SJSA1 (cell line): ENCODE data around the gene NAA60. TPM values are rescaled to one million over a fixed set of nuclear protein-coding genes. Genes with fewer than 3 reads are reported as not detected.
"Not testable (repeated sequence)": the region's sequence is repeated elsewhere in the genome, so short reads cannot be mapped to it uniquely, and the experiment has no call there.

Experiments
- DNase-seq, 2 experiments: peaks; one replicate each; pipeline ENCODE4 v3.0.0-alpha.2; 2015 to 2020; ENCODE audit warnings: low spot score in 2 of 2, low read depth in 1 of 2
- H3K27ac ChIP-seq: fragments of 250-450 bp; sonication (Bioruptor Pico); 2 replicates; pipeline ENCODE4 v1.5.1; 2020; ENCODE audit warnings: mild to moderate bottlenecking, moderate library complexity
- H3K27me3 ChIP-seq: fragments of 250-450 bp; sonication (Bioruptor Pico); replicated peaks from 2 replicates; pipeline ENCODE4 v1.5.1; 2020; ENCODE audit warnings: mild to moderate bottlenecking, moderate library complexity
- H3K36me3 ChIP-seq: fragments of 250-450 bp; sonication (Bioruptor Pico); 2 replicates; pipeline ENCODE4 v1.5.1; 2020; ENCODE audit warnings: mild to moderate bottlenecking
- H3K4me1 ChIP-seq: fragments of 250-450 bp; sonication (Bioruptor Pico); replicated peaks from 2 replicates; pipeline ENCODE4 v1.6.1; 2021; ENCODE audit warnings: mild to moderate bottlenecking
- H3K4me3 ChIP-seq: fragments of 250-450 bp; sonication (Bioruptor Pico); 2 replicates; pipeline ENCODE4 v1.5.1; 2020; ENCODE audit warnings: mild to moderate bottlenecking
- H3K9me3 ChIP-seq: fragments of 250-450 bp; sonication (Bioruptor Pico); replicated peaks from 2 replicates; pipeline ENCODE4 v1.5.1; 2020; ENCODE audit warnings: mild to moderate bottlenecking
- total RNA-seq: library from RNA; depleted of rRNA; stranded (reverse); fragments of >200 nt; shearing (Covaris generic); gene quantifications from 2 replicates; pipeline ENCODE4 v1.2.3, GENCODE V29; 2014

The NAA60 gene
- total RNA-seq, 1 experiment from 2014 or later, result 6.8 TPM

DNA sequence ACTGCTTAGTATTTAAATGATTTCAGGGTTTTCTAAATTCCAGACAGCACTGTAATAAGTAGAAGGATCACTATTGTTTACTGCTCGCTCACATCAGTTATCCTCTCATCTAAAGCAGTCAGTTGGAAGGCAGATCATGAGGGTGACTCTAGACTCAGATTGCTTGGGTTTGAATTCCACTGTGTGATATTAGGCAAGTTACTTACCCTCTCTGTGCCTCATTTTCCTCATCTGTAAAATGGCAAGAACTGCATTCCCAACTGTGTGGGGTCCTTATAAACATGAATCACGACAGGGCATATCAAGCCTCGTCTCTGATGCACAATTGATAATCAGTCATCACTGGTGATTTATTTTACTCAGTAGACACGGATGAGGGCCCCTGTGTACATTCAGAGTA, 72.4 kb downstream of the NAA60 start:
- Histone ChIP-seq H3K36me3 (peaks cover 30% of the 10 kb centered on the region), H3K9me3 (no peaks in the 10 kb centered on the region), H3K27me3 (no peaks in the 10 kb centered on the region), H3K27ac (no peak overlapping the region), H3K4me3 (no peak overlapping the region), H3K4me1 (peaks cover 4% of the 10 kb centered on the region; the same call in 1 of the 2 replicates)
- no peak for DNase-seq

DNA sequence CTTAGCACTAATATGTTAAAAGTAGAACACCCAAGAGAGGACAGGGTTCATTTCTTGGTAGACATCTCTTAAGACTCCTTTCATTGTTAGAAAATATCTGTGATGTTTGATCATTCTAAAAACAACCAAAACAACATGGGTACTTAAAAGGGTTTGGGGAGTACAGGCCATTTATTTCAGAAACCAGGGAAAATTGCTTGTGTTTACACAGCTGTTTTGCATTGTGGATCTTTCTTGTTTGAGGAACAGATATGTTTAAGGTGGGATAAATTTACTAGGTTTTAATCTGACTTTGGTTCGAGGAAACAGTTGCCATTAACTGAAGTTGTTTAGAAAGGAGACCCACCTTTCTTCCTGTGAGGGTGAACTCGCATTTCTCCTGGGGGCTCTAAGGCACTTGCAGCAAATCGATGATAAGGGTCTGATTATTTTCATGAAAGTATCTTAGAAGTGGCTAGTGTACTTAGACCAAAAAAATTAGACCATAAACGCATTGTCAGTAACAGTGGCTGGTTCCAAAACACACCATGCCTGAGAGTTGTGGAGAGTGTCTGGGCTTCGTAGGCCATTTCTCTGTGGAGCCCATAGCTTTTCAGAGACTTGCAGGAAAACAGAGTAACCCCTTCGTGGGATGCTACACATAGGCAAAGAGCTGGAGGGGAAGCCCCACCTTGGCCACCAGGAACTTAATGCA, 75.0 kb downstream of the NAA60 start:
- peaks cover 4% of the 10 kb centered on the region; the same call in 1 of the 2 replicates for H3K4me1 ChIP-seq
- H3K27me3 ChIP-seq, result no peaks in the 10 kb centered on the region
- H3K27ac ChIP-seq, result no peak overlapping the region
- H3K4me3 ChIP-seq, result no peak overlapping the region
- H3K36me3 ChIP-seq, result peaks cover 31% of the 10 kb centered on the region
- no peak for DNase-seq
- no peaks in the 10 kb centered on the region for H3K9me3 ChIP-seq

GRCh38 chr16:3518986-3519348, 75.5 kb downstream of the NAA60 start:
- Histone ChIP-seq H3K27ac (no peak overlapping the region), H3K4me1 (peaks cover 2% of the 10 kb centered on the region; the same call in 1 of the 2 replicates), H3K9me3 (no peaks in the 10 kb centered on the region), H3K27me3 (no peaks in the 10 kb centered on the region), H3K4me3 (no peak overlapping the region), H3K36me3 (peaks cover 28% of the 10 kb centered on the region)
- no peak for DNase-seq

DNA sequence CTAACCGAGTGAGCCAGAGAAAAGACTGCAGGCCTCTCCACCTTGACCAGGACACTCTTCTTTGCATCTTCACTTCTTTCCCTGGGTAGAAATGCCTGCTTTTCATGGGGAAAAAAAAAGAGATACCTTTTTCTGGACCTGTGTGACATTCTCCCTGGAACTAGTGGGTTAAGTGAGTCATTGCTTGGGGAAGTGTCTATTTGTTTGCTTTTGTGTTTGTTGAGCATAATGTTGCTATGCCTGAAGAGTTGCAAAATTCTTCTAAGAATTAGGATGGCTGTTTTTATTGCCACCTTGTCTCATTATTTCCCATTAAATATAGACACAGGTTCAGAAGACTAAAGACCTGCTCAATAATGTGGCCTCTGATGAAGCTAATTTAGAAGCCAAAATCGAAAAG, 76.1 kb downstream of the NAA60 start:
- Histone ChIP-seq H3K4me3 (no peak overlapping the region), H3K4me1 (no peaks in the 10 kb centered on the region), H3K27me3 (no peaks in the 10 kb centered on the region), H3K27ac (no peak overlapping the region), H3K9me3 (no peaks in the 10 kb centered on the region), H3K36me3 (peaks cover 25% of the 10 kb centered on the region)
- no peak for DNase-seq

GRCh38 chr16:3520413-3520812, 76.9 kb downstream of the NAA60 start:
- H3K27me3 ChIP-seq, result no peaks in the 10 kb centered on the region
- DNase-seq, result no peak
- no peak overlapping the region for H3K4me3 ChIP-seq
- H3K4me1 ChIP-seq, result no peaks in the 10 kb centered on the region
- peaks cover 25% of the 10 kb centered on the region for H3K36me3 ChIP-seq
- H3K9me3 ChIP-seq, result no peaks in the 10 kb centered on the region
- no peak overlapping the region for H3K27ac ChIP-seq

GRCh38 chr16:3520841-3521240, 77.4 kb downstream of the NAA60 start:
- Histone ChIP-seq H3K36me3 (peaks cover 25% of the 10 kb centered on the region), H3K9me3 (no peaks in the 10 kb centered on the region), H3K4me3 (no peak overlapping the region), H3K27ac (no peak overlapping the region), H3K4me1 (no peaks in the 10 kb centered on the region), H3K27me3 (no peaks in the 10 kb centered on the region)
- DNase-seq, result no peak

GRCh38 chr16:3523281-3523680, 79.8 kb downstream of the NAA60 start:
- no peaks in the 10 kb centered on the region for H3K4me1 ChIP-seq
- DNase-seq, result no peak
- no peak overlapping the region for H3K4me3 ChIP-seq
- H3K27ac ChIP-seq, result no peak overlapping the region
- H3K27me3 ChIP-seq, result no peaks in the 10 kb centered on the region
- H3K36me3 ChIP-seq, result peaks cover 19% of the 10 kb centered on the region
- no peaks in the 10 kb centered on the region for H3K9me3 ChIP-seq

DNA sequence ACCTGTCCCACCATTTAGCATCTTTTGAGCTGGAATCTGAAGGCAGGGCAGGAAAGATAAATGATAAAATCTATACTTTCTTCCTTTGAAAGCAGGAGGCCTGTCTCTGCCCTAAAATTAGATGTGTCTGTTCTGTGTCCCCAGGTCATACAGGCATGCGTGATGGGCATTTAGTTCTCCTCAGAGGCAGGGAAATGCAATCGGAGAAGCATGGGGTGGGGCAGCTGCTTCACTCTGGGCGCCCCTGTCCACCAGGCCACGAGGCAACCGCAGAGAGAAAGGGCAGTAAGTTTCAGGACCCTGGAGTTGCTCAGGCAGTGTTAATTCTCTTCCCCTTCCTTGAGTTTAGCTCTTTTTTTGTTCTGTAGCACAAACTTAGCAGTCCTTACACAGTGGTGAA, 82.5 kb downstream of the NAA60 start:
- Histone ChIP-seq H3K36me3 (peaks cover 19% of the 10 kb centered on the region), H3K9me3 (no peaks in the 10 kb centered on the region), H3K4me1 (no peaks in the 10 kb centered on the region), H3K4me3 (no peak overlapping the region), H3K27me3 (no peaks in the 10 kb centered on the region), H3K27ac (no peak overlapping the region)
- no peak for DNase-seq

DNA sequence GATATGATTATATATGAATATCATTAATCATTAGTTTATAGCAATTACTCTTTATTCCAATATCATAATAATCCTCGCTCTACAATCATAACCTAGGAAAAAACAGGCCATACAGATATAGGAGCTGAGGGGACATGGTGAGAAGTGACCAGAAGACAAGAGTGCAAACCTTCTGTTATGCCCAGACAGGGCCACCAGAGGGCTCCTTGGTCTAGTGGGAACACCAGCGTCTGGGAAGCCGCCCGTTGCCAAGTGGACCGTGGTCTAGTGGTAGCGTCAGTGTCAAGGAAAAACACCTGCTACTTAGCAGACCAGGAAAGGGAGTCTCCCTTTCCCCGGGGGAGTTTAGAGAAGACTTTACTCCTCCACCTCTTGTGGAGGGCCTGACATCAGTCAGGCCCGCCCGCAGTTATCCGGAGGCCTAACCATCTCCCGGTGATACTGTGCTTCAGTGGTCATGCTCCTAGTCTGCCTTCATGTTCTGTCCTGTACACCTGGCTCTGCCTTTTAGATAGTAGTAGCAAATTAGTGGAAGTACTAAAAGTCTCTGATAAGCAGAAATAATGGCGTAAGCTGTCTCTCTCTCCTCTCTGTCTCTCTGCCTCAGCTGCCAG, 83.8 kb downstream of the NAA60 start:
- peak; percentile 30 to 79 for DNase-seq
- H3K4me1 ChIP-seq, H3K4me3 ChIP-seq, H3K27ac ChIP-seq, H3K27me3 ChIP-seq, H3K9me3 ChIP-seq: not testable (repeated sequence)
- H3K36me3 ChIP-seq, result peaks cover 19% of the 10 kb centered on the region

DNA sequence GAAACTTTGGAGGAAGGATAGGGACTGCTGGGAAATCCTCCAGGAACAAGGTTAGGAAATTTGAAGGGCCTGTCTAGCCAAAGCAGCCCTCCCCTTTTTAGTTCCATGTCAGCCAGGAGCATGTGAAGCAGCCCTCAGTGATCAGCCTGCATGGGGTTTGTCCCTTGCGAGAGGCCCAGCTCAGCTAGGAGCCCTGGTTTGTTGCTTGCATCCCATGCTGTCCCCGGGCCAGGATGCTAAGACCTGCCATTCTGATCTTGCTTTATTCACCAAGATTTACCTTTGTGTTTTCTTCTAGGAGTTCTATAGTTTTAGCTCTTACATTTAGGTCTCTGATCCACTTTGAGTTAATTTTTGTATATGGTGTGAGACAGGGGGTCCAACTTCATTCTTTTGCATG, 84.9 kb downstream of the NAA60 start:
- peaks cover 19% of the 10 kb centered on the region; the same call in 1 of the 2 replicates for H3K36me3 ChIP-seq
- H3K4me3 ChIP-seq, result no peak overlapping the region
- H3K4me1 ChIP-seq, result no peaks in the 10 kb centered on the region
- DNase-seq, result no peak
- no peaks in the 10 kb centered on the region for H3K27me3 ChIP-seq
- no peak overlapping the region for H3K27ac ChIP-seq
- H3K9me3 ChIP-seq, result no peaks in the 10 kb centered on the region

DNA sequence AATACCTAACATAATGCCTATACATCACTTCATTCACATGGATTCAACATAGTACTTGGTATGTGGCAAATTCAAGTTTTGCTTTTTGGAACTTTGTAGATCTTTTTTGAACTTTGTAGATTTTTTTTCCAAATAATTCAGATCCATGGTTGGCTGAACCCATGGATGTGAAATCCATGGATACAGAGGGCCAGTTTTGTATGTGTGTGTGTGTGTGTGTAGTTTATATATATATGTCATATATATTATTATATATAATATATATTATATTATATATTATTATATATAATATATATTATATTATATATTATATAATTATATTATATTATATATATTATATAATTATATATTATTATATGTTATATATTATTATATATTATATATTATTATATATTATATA, 85.7 kb downstream of the NAA60 start:
- Histone ChIP-seq H3K9me3 (no peaks in the 10 kb centered on the region), H3K36me3 (peaks cover 18% of the 10 kb centered on the region; the same call in 1 of the 2 replicates), H3K27me3 (no peaks in the 10 kb centered on the region), H3K27ac (no peak overlapping the region), H3K4me1 (no peaks in the 10 kb centered on the region), H3K4me3 (no peak overlapping the region)
- DNase-seq, result no peak

- Histone ChIP-seq H3K27ac (no peak overlapping the region), H3K4me1 (no peaks in the 10 kb centered on the region), H3K36me3 (peaks cover 18% of the 10 kb centered on the region; the same call in 1 of the 2 replicates), H3K9me3 (no peaks in the 10 kb centered on the region), H3K4me3 (no peak overlapping the region), H3K27me3 (no peaks in the 10 kb centered on the region)
- no peak for DNase-seq
Observed at GRCh38 chr16:3530371-3530914, 87.0 kb downstream of the NAA60 start.

- no peak for DNase-seq
- Histone ChIP-seq H3K27ac (no peak overlapping the region), H3K4me3 (no peak overlapping the region), H3K9me3 (no peaks in the 10 kb centered on the region), H3K4me1 (0 out of 2 replicates have a peak, but pooled peaks cover 3% of the 10 kb centered on the region), H3K36me3 (peaks cover 18% of the 10 kb centered on the region; the same call in 1 of the 2 replicates), H3K27me3 (no peaks in the 10 kb centered on the region)
Observed at GRCh38 chr16:3532741-3533140, 89.3 kb downstream of the NAA60 start.

GRCh38 chr16:3534126-3534525, 90.6 kb downstream of the NAA60 start:
- Histone ChIP-seq H3K36me3 (peaks cover 14% of the 10 kb centered on the region; the same call in 1 of the 2 replicates), H3K4me1 (0 out of 2 replicates have a peak, but pooled peaks cover 3% of the 10 kb centered on the region), H3K27ac (no peak overlapping the region), H3K4me3 (no peak overlapping the region), H3K27me3 (no peaks in the 10 kb centered on the region), H3K9me3 (no peaks in the 10 kb centered on the region)
- no peak for DNase-seq
